ENCODE results near the gene GJC2.

GJC2 gene

DNA sequence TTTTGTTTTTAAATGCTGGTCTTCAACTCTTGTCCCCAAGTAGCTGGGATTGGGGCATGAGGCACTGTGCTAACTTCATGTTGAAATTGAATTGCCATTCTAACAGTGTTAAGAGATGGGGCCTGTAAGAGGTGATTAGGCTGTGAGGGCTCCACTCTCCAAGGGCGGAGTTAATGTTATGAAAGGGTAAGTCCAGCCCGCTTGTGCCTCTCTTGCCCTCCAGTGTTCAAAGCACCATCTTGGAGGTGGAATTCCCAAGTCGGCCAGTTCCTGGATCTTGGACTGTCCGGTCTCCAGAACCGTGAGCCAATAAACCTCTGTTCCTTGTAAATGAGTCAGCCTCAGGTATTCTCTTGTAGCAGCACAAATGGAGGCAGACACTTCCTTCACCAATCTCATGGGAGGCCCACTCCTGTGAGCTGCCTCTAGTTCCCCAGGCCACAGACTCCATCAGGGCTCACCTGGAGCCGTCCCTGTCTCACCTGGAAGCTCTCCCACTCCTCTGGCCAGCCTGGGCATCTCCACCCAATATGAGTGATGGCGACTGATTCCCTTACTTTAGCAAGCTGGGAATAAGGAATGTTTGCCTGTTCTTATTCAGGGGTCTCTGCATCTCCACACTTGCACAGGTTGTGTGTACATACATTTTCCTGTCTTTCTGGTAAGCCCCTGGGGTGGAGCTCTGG, 31.4 kb downstream of the GJC2 start:
- H3K9ac ChIP-seq (ENCODE audit: low read length) = no peak overlapping the region
- no peak overlapping the region for H3K23ac ChIP-seq (ENCODE audit: low read length)
- no peak overlapping the region for H2AFZ ChIP-seq (ENCODE audit: insufficient read depth, low read length, poor library complexity)
- no CpG with 5 or more reads among the region's 7 CpGs for WGBS (ENCODE audit: extremely low coverage, insufficient coverage, insufficient read length)
- no peaks in the 10 kb centered on the region for H3K79me2 ChIP-seq (ENCODE audit: control insufficient read depth, insufficient read depth, low read length, poor library complexity)
- H3K18ac ChIP-seq (ENCODE audit: low read length) = no peak overlapping the region
- H3K27ac ChIP-seq (ENCODE audit: low read depth, low read length) = no peak overlapping the region
- no peaks in the 10 kb centered on the region for H3K27me3 ChIP-seq (ENCODE audit: insufficient read depth, low read length)
- no peak for DNase-seq
- no peak overlapping the region for H2BK5ac ChIP-seq (ENCODE audit: low read depth, low read length, poor library complexity)
- H4K12ac ChIP-seq (ENCODE audit: low read depth, low read length) = no peak overlapping the region
- no peak overlapping the region for H4K91ac ChIP-seq (ENCODE audit: low read depth, low read length)
- no peaks in the 10 kb centered on the region for H3K79me1 ChIP-seq (ENCODE audit: low read length)
- H2AK5ac ChIP-seq (ENCODE audit: low read length) = no peak overlapping the region
- H2BK12ac ChIP-seq (ENCODE audit: low read length) = no peak overlapping the region
- no peak overlapping the region for H4K8ac ChIP-seq (ENCODE audit: low read depth, low read length)
- H3K4me1 ChIP-seq (ENCODE audit: control insufficient read depth in 1 of 2, insufficient read depth in 2 of 2, low read length in 2 of 2) = no peaks in the 10 kb centered on the region
- H3K14ac ChIP-seq (ENCODE audit: low read length) = no peak overlapping the region
- no peak overlapping the region for H3K4me2 ChIP-seq (ENCODE audit: low read length)
- no peak overlapping the region for H3K4me3 ChIP-seq (ENCODE audit: low read depth, low read length)
- no peaks in the 10 kb centered on the region for H3K36me3 ChIP-seq (ENCODE audit: control insufficient read depth in 1 of 2, insufficient read depth in 2 of 2, low read length in 2 of 2)
- H3K9me3 ChIP-seq (ENCODE audit: insufficient read depth, low read depth, low read length) = no peaks in the 10 kb centered on the region
- no peak overlapping the region for H3K4ac ChIP-seq (ENCODE audit: low read depth, low read length)
- H2BK120ac ChIP-seq (ENCODE audit: insufficient read depth, low read length, poor library complexity) = no peak overlapping the region

- H4K91ac ChIP-seq (ENCODE audit: low read depth, low read length) = no peak overlapping the region
- H3K9ac ChIP-seq (ENCODE audit: low read length) = no peak overlapping the region
- H2BK120ac ChIP-seq (ENCODE audit: insufficient read depth, low read length, poor library complexity) = no peak overlapping the region
- no peaks in the 10 kb centered on the region for H3K36me3 ChIP-seq (ENCODE audit: control insufficient read depth in 1 of 2, insufficient read depth in 2 of 2, low read length in 2 of 2)
- H3K4ac ChIP-seq (ENCODE audit: low read depth, low read length) = no peak overlapping the region
- no peak overlapping the region for H3K4me2 ChIP-seq (ENCODE audit: low read length)
- no peaks in the 10 kb centered on the region for H3K79me2 ChIP-seq (ENCODE audit: control insufficient read depth, insufficient read depth, low read length, poor library complexity)
- no peak overlapping the region for H3K18ac ChIP-seq (ENCODE audit: low read length)
- H3K27ac ChIP-seq (ENCODE audit: low read depth, low read length) = no peak overlapping the region
- H3K4me3 ChIP-seq (ENCODE audit: low read depth, low read length) = no peak overlapping the region
- no peak overlapping the region for H3K23ac ChIP-seq (ENCODE audit: low read length)
- no peaks in the 10 kb centered on the region for H3K27me3 ChIP-seq (ENCODE audit: insufficient read depth, low read length)
- H2BK5ac ChIP-seq (ENCODE audit: low read depth, low read length, poor library complexity) = no peak overlapping the region
- no peak overlapping the region for H4K12ac ChIP-seq (ENCODE audit: low read depth, low read length)
- no peaks in the 10 kb centered on the region for H3K9me3 ChIP-seq (ENCODE audit: insufficient read depth, low read depth, low read length)
- H2AFZ ChIP-seq (ENCODE audit: insufficient read depth, low read length, poor library complexity) = no peak overlapping the region
- no peaks in the 10 kb centered on the region for H3K4me1 ChIP-seq (ENCODE audit: control insufficient read depth in 1 of 2, insufficient read depth in 2 of 2, low read length in 2 of 2)
- H4K8ac ChIP-seq (ENCODE audit: low read depth, low read length) = no peak overlapping the region
- WGBS (ENCODE audit: extremely low coverage, insufficient coverage, insufficient read length) = no CpG with 5 or more reads among the region's 9 CpGs
- no peak overlapping the region for H3K14ac ChIP-seq (ENCODE audit: low read length)
- H3K79me1 ChIP-seq (ENCODE audit: low read length) = no peaks in the 10 kb centered on the region
- no peak for DNase-seq
- no peak overlapping the region for H2BK12ac ChIP-seq (ENCODE audit: low read length)
- no peak overlapping the region for H2AK5ac ChIP-seq (ENCODE audit: low read length)
Observed at GRCh38 chr1:228181645-228182034, 31.9 kb downstream of the GJC2 start.

DNA sequence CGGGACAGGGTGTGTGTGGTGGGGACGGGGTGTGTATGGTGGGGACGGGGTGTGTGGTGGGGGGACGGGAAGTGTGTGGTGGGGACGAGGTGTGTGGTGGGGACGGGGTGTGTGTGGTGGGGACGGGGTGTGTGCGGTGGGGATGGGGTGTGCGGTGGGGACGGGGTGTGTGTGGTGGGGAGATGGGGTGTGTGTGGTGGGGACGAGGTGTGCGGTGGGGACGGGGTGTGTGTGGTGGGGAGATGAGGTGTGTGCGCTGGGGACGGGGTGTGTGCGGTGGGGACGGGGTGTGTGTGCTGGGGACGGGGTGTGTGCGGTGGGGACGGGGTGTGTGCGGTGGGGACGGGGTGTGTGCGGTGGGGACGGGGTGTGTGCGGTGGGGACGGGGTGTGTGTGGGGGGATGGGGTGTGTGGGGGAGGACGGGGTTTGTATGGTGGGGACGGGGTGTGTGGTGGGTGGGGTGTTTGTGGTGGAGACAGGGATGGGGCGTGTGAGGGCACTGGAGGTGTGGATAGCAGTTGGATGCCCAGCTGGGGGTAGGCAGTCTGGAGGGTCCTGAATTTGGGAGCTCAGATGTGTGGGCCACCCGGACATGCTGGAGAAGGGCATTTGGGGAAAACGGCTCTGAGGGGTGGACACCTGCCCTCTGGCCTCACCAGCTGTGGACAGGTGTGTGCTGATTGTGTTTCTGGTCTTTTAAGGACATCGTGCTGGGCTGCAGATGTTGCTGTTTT, 32.7 kb downstream of the GJC2 start:
- H3K36me3 ChIP-seq (ENCODE audit: control insufficient read depth in 1 of 2, insufficient read depth in 2 of 2, low read length in 2 of 2) = no peaks in the 10 kb centered on the region
- H3K4me3 ChIP-seq (ENCODE audit: low read depth, low read length) = no peak overlapping the region
- H3K9ac ChIP-seq (ENCODE audit: low read length) = no peak overlapping the region
- no peak overlapping the region for H3K18ac ChIP-seq (ENCODE audit: low read length)
- H3K27me3 ChIP-seq (ENCODE audit: insufficient read depth, low read length) = no peaks in the 10 kb centered on the region
- H3K27ac ChIP-seq (ENCODE audit: low read depth, low read length) = no peak overlapping the region
- no peak overlapping the region for H2BK12ac ChIP-seq (ENCODE audit: low read length)
- no peak overlapping the region for H4K8ac ChIP-seq (ENCODE audit: low read depth, low read length)
- no peak overlapping the region for H2BK120ac ChIP-seq (ENCODE audit: insufficient read depth, low read length, poor library complexity)
- H3K14ac ChIP-seq (ENCODE audit: low read length) = no peak overlapping the region
- no peak overlapping the region for H3K4me2 ChIP-seq (ENCODE audit: low read length)
- H4K12ac ChIP-seq (ENCODE audit: low read depth, low read length) = no peak overlapping the region
- H2AFZ ChIP-seq (ENCODE audit: insufficient read depth, low read length, poor library complexity) = no peak overlapping the region
- no peaks in the 10 kb centered on the region for H3K79me1 ChIP-seq (ENCODE audit: low read length)
- no peak overlapping the region for H4K91ac ChIP-seq (ENCODE audit: low read depth, low read length)
- WGBS (ENCODE audit: extremely low coverage, insufficient coverage, insufficient read length) = 100% methylated on average over 8 of the region's 32 CpGs
- H3K23ac ChIP-seq (ENCODE audit: low read length) = no peak overlapping the region
- no peaks in the 10 kb centered on the region for H3K9me3 ChIP-seq (ENCODE audit: insufficient read depth, low read depth, low read length)
- no peaks in the 10 kb centered on the region for H3K79me2 ChIP-seq (ENCODE audit: control insufficient read depth, insufficient read depth, low read length, poor library complexity)
- no peak overlapping the region for H2BK5ac ChIP-seq (ENCODE audit: low read depth, low read length, poor library complexity)
- DNase-seq = no peak
- no peaks in the 10 kb centered on the region for H3K4me1 ChIP-seq (ENCODE audit: control insufficient read depth in 1 of 2, insufficient read depth in 2 of 2, low read length in 2 of 2)
- H2AK5ac ChIP-seq (ENCODE audit: low read length) = no peak overlapping the region
- no peak overlapping the region for H3K4ac ChIP-seq (ENCODE audit: low read depth, low read length)

DNA sequence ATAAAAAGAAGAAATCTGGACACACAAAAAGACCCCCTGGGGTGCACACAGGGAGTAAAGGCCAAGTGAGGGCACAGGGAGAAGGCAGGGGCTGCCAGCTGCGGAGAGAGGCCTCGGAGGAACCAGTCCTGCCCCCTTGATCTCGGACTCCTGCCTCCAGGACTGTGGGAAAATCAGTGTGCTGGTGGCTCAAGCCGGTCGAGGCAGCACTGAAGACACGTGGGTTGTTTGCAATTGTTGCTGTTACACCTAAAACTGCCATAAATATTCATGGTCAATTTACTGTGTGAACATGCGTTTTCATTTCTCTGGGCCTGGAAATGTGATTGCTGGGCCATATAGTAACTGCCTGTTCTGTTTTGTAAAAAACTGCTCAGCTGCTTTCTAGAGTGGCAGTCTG, 34.4 kb downstream of the GJC2 start:
- Histone ChIP-seq H4K8ac (ENCODE audit: low read depth, low read length) (no peak overlapping the region), H4K12ac (ENCODE audit: low read depth, low read length) (no peak overlapping the region)
- no CpG with 5 or more reads among the region's 7 CpGs for WGBS (ENCODE audit: extremely low coverage, insufficient coverage, insufficient read length)

More for the DNA sequence above, 34.4 kb downstream of the GJC2 start:
- Histone ChIP-seq H3K23ac (ENCODE audit: low read length) (no peak overlapping the region), H3K14ac (ENCODE audit: low read length) (no peak overlapping the region), H3K18ac (ENCODE audit: low read length) (no peak overlapping the region), H2BK5ac (ENCODE audit: low read depth, low read length, poor library complexity) (no peak overlapping the region), H3K36me3 (ENCODE audit: control insufficient read depth in 1 of 2, insufficient read depth in 2 of 2, low read length in 2 of 2) (no peaks in the 10 kb centered on the region), H3K9ac (ENCODE audit: low read length) (no peak overlapping the region), H3K4me3 (ENCODE audit: low read depth, low read length) (no peak overlapping the region), H3K4me2 (ENCODE audit: low read length) (no peak overlapping the region), H3K4me1 (ENCODE audit: control insufficient read depth in 1 of 2, insufficient read depth in 2 of 2, low read length in 2 of 2) (no peaks in the 10 kb centered on the region), H2AK5ac (ENCODE audit: low read length) (no peak overlapping the region), H2BK120ac (ENCODE audit: insufficient read depth, low read length, poor library complexity) (no peak overlapping the region), H2AFZ (ENCODE audit: insufficient read depth, low read length, poor library complexity) (no peak overlapping the region), H4K91ac (ENCODE audit: low read depth, low read length) (no peak overlapping the region), H2BK12ac (ENCODE audit: low read length) (no peak overlapping the region), H3K79me2 (ENCODE audit: control insufficient read depth, insufficient read depth, low read length, poor library complexity) (no peaks in the 10 kb centered on the region), H3K79me1 (ENCODE audit: low read length) (no peaks in the 10 kb centered on the region), H3K27me3 (ENCODE audit: insufficient read depth, low read length) (no peaks in the 10 kb centered on the region), H3K4ac (ENCODE audit: low read depth, low read length) (no peak overlapping the region), H3K27ac (ENCODE audit: low read depth, low read length) (no peak overlapping the region), H3K9me3 (ENCODE audit: insufficient read depth, low read depth, low read length) (no peaks in the 10 kb centered on the region)
- DNase-seq = no peak

Measured in trophoblast cell (in vitro differentiated cells and primary cell).